Measurements from ENCODE around the gene GSG1L.

The GSG1L gene

GRCh38 chr16:28067604-28068379 lies 4.3 kb upstream of the GSG1L start:
- no peak overlapping the region for H3K27ac ChIP-seq (ENCODE audit: low read depth, low read length)
- no peaks in the 10 kb centered on the region for H3K9me3 ChIP-seq (ENCODE audit: control insufficient read depth in 5 of 5, low read length in 5 of 5)
- H3K9ac ChIP-seq (ENCODE audit: low read length in 5 of 5), result no peak overlapping the region
- no peaks in the 10 kb centered on the region for H3K4me1 ChIP-seq (ENCODE audit: control insufficient read depth in 5 of 5, insufficient read depth in 5 of 5, low read length in 5 of 5)
- peaks cover 0 to 27% (median 19%) of the 10 kb centered on the region in 5 donors for H3K27me3 ChIP-seq (ENCODE audit: control insufficient read depth in 5 of 5, insufficient read depth in 4 of 5, low read length in 5 of 5)
- no peaks in the 10 kb centered on the region for H3K36me3 ChIP-seq (ENCODE audit: control insufficient read depth in 5 of 5, insufficient read depth in 5 of 5, low read length in 5 of 5)
- H3K4me3 ChIP-seq (ENCODE audit: low read depth in 1 of 5, low read length in 5 of 5), result no peak overlapping the region

GRCh38 chr16:28064706-28065249 lies 1.3 kb upstream of the GSG1L start:
- H3K9ac ChIP-seq (ENCODE audit: low read length in 5 of 5), result no peak overlapping the region
- peaks cover 16 to 37% (median 30%) of the 10 kb centered on the region in 5 donors for H3K27me3 ChIP-seq (ENCODE audit: control insufficient read depth in 5 of 5, insufficient read depth in 4 of 5, low read length in 5 of 5)
- no peaks in the 10 kb centered on the region for H3K4me1 ChIP-seq (ENCODE audit: control insufficient read depth in 5 of 5, insufficient read depth in 5 of 5, low read length in 5 of 5)

GRCh38 chr16:28064150-28064549 lies 636 bp upstream of the GSG1L start:
- Histone ChIP-seq H3K36me3 (ENCODE audit: control insufficient read depth in 5 of 5, insufficient read depth in 5 of 5, low read length in 5 of 5) (no peaks in the 10 kb centered on the region), H3K27me3 (ENCODE audit: control insufficient read depth in 5 of 5, insufficient read depth in 4 of 5, low read length in 5 of 5) (peaks cover 16 to 39% (median 34%) of the 10 kb centered on the region in 5 donors), H3K9me3 (ENCODE audit: control insufficient read depth in 5 of 5, low read length in 5 of 5) (no peaks in the 10 kb centered on the region), H3K27ac (ENCODE audit: low read depth, low read length) (no peak overlapping the region), H3K9ac (ENCODE audit: low read length in 5 of 5) (no peak overlapping the region), H3K4me3 (ENCODE audit: low read depth in 1 of 5, low read length in 5 of 5) (no peak overlapping the region), H3K4me1 (ENCODE audit: control insufficient read depth in 5 of 5, insufficient read depth in 5 of 5, low read length in 5 of 5) (no peaks in the 10 kb centered on the region)

More at GRCh38 chr16:28064706-28065249, 1.3 kb upstream of the GSG1L start:
- no peaks in the 10 kb centered on the region for H3K36me3 ChIP-seq (ENCODE audit: control insufficient read depth in 5 of 5, insufficient read depth in 5 of 5, low read length in 5 of 5)
- H3K4me3 ChIP-seq (ENCODE audit: low read depth in 1 of 5, low read length in 5 of 5), result no peak overlapping the region
- H3K9me3 ChIP-seq (ENCODE audit: control insufficient read depth in 5 of 5, low read length in 5 of 5), result no peaks in the 10 kb centered on the region
- no peak overlapping the region for H3K27ac ChIP-seq (ENCODE audit: low read depth, low read length)

GRCh38 chr16:28062847-28063521 lies 530 bp downstream of the GSG1L start:
- Histone ChIP-seq H3K27me3 (ENCODE audit: control insufficient read depth in 5 of 5, insufficient read depth in 4 of 5, low read length in 5 of 5) (peaks cover 25 to 44% (median 39%) of the 10 kb centered on the region in 5 donors), H3K4me1 (ENCODE audit: control insufficient read depth in 5 of 5, insufficient read depth in 5 of 5, low read length in 5 of 5) (no peaks in the 10 kb centered on the region), H3K36me3 (ENCODE audit: control insufficient read depth in 5 of 5, insufficient read depth in 5 of 5, low read length in 5 of 5) (no peaks in the 10 kb centered on the region), H3K9me3 (ENCODE audit: control insufficient read depth in 5 of 5, low read length in 5 of 5) (no peaks in the 10 kb centered on the region), H3K27ac (ENCODE audit: low read depth, low read length) (no peak overlapping the region), H3K9ac (ENCODE audit: low read length in 5 of 5) (no peak overlapping the region), H3K4me3 (ENCODE audit: low read depth in 1 of 5, low read length in 5 of 5) (no peak overlapping the region)

GRCh38 chr16:28062261-28062846 lies 1.2 kb downstream of the GSG1L start:
- Histone ChIP-seq H3K4me3 (ENCODE audit: low read depth in 1 of 5, low read length in 5 of 5) (no peak overlapping the region), H3K36me3 (ENCODE audit: control insufficient read depth in 5 of 5, insufficient read depth in 5 of 5, low read length in 5 of 5) (no peaks in the 10 kb centered on the region), H3K27ac (ENCODE audit: low read depth, low read length) (no peak overlapping the region), H3K4me1 (ENCODE audit: control insufficient read depth in 5 of 5, insufficient read depth in 5 of 5, low read length in 5 of 5) (no peaks in the 10 kb centered on the region), H3K9ac (ENCODE audit: low read length in 5 of 5) (no peak overlapping the region), H3K9me3 (ENCODE audit: control insufficient read depth in 5 of 5, low read length in 5 of 5) (no peaks in the 10 kb centered on the region), H3K27me3 (ENCODE audit: control insufficient read depth in 5 of 5, insufficient read depth in 4 of 5, low read length in 5 of 5) (peaks cover 29 to 50% (median 40%) of the 10 kb centered on the region in 5 donors)

GRCh38 chr16:28061352-28062101 lies 2.0 kb downstream of the GSG1L start:
- Histone ChIP-seq H3K4me3 (ENCODE audit: low read depth in 1 of 5, low read length in 5 of 5) (no peak overlapping the region), H3K4me1 (ENCODE audit: control insufficient read depth in 5 of 5, insufficient read depth in 5 of 5, low read length in 5 of 5) (no peaks in the 10 kb centered on the region), H3K27me3 (ENCODE audit: control insufficient read depth in 5 of 5, insufficient read depth in 4 of 5, low read length in 5 of 5) (peaks cover 29 to 50% (median 40%) of the 10 kb centered on the region in 5 donors), H3K36me3 (ENCODE audit: control insufficient read depth in 5 of 5, insufficient read depth in 5 of 5, low read length in 5 of 5) (no peaks in the 10 kb centered on the region), H3K9me3 (ENCODE audit: control insufficient read depth in 5 of 5, low read length in 5 of 5) (no peaks in the 10 kb centered on the region), H3K9ac (ENCODE audit: low read length in 5 of 5) (no peak overlapping the region), H3K27ac (ENCODE audit: low read depth, low read length) (no peak overlapping the region)

GRCh38 chr16:28059841-28060575 lies 3.5 kb downstream of the GSG1L start:
- Histone ChIP-seq H3K27me3 (ENCODE audit: control insufficient read depth in 5 of 5, insufficient read depth in 4 of 5, low read length in 5 of 5) (peaks cover 29 to 48% (median 39%) of the 10 kb centered on the region in 5 donors), H3K4me3 (ENCODE audit: low read depth in 1 of 5, low read length in 5 of 5) (no peak overlapping the region), H3K27ac (ENCODE audit: low read depth, low read length) (no peak overlapping the region)

GRCh38 chr16:28058839-28059589 lies 4.5 kb downstream of the GSG1L start:
- Histone ChIP-seq H3K27me3 (ENCODE audit: control insufficient read depth in 5 of 5, insufficient read depth in 4 of 5, low read length in 5 of 5) (peaks cover 30 to 40% (median 35%) of the 10 kb centered on the region in 5 donors), H3K27ac (ENCODE audit: low read depth, low read length) (no peak overlapping the region), H3K4me3 (ENCODE audit: low read depth in 1 of 5, low read length in 5 of 5) (no peak overlapping the region), H3K9me3 (ENCODE audit: control insufficient read depth in 5 of 5, low read length in 5 of 5) (no peaks in the 10 kb centered on the region), H3K9ac (ENCODE audit: low read length in 5 of 5) (no peak overlapping the region), H3K4me1 (ENCODE audit: control insufficient read depth in 5 of 5, insufficient read depth in 5 of 5, low read length in 5 of 5) (no peaks in the 10 kb centered on the region), H3K36me3 (ENCODE audit: control insufficient read depth in 5 of 5, insufficient read depth in 5 of 5, low read length in 5 of 5) (no peaks in the 10 kb centered on the region)

More at GRCh38 chr16:28059841-28060575, 3.5 kb downstream of the GSG1L start:
- H3K9me3 ChIP-seq (ENCODE audit: control insufficient read depth in 5 of 5, low read length in 5 of 5), result no peaks in the 10 kb centered on the region
- no peaks in the 10 kb centered on the region for H3K4me1 ChIP-seq (ENCODE audit: control insufficient read depth in 5 of 5, insufficient read depth in 5 of 5, low read length in 5 of 5)
- no peak overlapping the region for H3K9ac ChIP-seq (ENCODE audit: low read length in 5 of 5)
- no peaks in the 10 kb centered on the region for H3K36me3 ChIP-seq (ENCODE audit: control insufficient read depth in 5 of 5, insufficient read depth in 5 of 5, low read length in 5 of 5)

Measured in subcutaneous abdominal adipose tissue (tissue), 5 donors.